Stimulated activated CD8-positive, alpha-beta memory T cell treated with anti-CD3 and anti-CD28 coated beads, Interleukin-12 subunit alpha, Interleukin-12 subunit beta, amount 100 ng/mL, for 24 hours (primary cell): ENCODE data around the gene BOD1L1.

Experiments
- DNase-seq: peaks from one replicate; pipeline ENCODE4 v3.0.0-alpha.2; 2020; ENCODE audit errors: extremely low read depth

The BOD1L1 gene

DNA sequence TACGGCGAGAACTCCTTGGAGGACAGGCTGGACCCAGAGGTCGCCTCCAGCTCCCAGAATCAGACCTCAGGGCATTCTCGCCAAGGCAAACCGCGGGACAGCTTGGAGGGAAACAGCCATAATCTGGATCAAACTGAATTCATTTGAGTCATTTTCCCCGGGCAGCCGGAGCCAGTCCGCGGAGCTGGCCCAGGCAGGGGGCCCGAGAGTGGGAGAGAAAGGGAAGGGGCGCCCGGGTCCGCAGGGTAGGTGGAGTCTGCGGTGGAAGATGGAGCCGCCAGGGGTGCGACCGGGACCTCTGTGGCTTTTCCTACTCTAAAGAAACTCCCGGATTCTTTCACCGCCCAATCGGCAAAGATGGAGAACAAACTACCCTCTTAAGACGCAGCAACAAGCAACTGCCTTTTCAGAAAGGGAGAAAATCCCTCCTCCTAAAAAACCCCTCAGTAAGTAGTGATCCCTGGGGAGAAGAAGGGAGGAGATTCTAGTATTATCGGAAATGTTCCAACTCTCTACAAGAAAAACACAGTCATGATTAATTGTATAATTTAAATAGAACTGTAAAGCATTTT lies 88.4 kb downstream of the BOD1L1 start:
- DNase-seq, result no peak

- no peak for DNase-seq
Measured at GRCh38 chr4:13538427-13538973, 89.0 kb downstream of the BOD1L1 start.

- DNase-seq, result no peak
Measured at GRCh38 chr4:13537832-13538177, 89.7 kb downstream of the BOD1L1 start.

GRCh38 chr4:13537011-13537831 lies 90.3 kb downstream of the BOD1L1 start:
- DNase-seq, result no peak

DNA sequence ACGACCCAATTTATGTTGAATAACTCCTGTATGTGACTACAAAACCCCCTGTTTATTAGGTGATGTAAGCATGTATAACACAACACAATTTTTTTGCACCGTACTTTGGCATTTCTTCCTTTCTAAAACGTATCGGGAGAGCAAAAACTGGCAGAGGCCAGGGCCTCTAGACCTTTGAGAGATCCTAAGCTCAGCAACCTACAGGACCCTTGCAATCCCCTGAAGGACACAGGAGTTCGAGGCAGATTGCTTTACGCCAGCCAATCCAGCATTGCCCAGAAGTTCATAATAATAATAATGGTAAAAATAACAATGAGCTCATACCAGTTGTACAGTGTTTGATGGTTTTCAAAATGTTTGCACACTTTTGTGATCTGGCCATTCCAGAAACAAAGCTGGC lies 90.9 kb downstream of the BOD1L1 start:
- DNase-seq, result no peak

GRCh38 chr4:13535708-13536361 lies 91.7 kb downstream of the BOD1L1 start:
- DNase-seq, result no peak

GRCh38 chr4:13535118-13535517 lies 92.4 kb downstream of the BOD1L1 start:
- no peak for DNase-seq

DNA sequence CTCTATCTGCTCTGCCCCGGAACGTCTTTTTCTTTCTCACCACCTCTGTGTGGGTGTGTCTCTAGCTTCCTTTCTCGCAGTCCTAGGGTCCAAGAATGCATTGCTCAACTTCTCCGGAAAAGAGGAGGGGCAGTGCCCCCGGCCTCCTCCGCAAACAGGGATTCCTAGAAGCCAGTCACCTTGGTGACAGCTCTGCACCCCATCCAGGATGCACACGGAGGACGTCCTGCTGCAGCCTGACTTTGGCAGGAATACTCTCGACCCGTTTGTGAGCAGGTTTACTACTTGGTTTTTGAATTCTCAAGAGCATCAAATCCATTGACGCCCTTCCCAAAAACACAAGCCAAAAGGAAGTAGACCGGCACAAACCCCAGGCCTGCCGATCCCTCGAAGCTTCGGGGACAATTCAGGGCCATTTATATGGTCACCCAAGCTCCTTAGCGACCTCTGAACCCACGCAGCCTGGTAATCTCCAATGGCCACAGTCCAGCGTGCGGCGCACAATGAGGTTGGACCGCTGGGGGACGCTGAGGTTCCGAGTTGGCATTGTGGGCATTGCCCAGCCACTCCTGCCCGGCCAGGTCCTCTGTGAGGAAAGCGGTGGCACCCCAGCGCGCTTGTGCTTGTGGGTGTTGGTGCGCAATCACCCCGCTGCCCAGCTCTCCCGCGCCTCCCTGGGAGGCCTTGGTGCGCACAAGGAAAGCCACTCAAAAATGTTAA lies 93.0 kb downstream of the BOD1L1 start:
- DNase-seq, result no peak

- DNase-seq, result no peak
Measured at GRCh38 chr4:13533670-13534343, 93.7 kb downstream of the BOD1L1 start.

DNA sequence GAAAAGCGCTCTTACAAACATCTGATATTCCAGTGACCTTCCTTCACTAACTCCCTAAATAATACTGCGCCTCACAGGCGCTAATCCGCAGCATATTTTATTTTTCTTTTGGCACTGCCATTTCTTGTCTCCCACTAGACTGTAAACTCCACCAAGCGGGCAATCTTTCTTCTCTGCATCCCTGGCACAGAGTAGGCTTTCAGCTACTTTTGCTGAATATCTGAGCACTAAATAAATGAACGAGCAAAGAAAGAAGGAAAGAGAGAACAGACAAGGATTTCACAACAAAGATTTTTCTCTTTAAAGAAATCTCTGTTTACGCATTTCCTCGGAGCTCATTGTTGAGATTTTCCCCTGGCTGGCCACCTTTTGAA lies 95.9 kb downstream of the BOD1L1 start:
- DNase-seq, result no peak

- DNase-seq, result no peak
Measured at GRCh38 chr4:13530823-13531624, 96.5 kb downstream of the BOD1L1 start.

DNA sequence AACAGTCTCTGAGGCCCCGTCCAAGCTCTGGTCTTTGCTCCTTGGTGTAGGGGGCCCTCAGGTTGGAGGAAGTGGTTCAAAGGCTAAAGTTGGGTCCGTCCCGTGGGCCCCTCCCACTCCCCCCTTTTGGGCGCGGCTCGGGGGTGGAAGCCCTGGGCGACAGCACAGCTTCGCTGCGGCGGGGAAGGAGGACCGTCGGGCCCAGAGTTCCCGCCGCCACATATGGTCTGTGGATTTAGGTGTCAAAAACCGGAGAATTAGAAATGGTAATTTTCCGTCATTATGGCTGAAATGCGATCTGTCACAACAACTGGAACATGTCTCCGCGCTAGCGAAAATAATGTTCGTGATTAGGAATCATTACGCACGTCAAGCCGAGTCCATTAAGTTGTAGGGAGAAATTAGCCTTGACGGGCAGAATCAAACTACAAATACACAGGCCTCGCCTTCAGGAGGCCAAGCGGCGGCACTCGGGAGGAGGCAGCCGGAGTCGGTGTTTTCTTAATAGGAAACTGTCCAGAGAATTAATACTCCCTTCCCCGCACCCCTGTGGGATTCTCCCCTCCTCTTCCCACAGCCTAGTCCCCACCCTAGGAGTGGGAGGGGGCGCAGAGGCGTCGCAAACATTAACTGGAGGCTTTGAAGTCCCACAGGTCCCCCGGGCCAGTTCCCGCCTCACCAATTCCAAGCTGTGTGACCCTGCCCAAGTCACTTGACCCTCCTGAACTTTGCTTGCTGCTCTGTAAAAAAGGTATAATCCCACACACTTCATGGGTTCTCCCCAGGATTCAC lies 98.2 kb downstream of the BOD1L1 start:
- no peak for DNase-seq

DNA sequence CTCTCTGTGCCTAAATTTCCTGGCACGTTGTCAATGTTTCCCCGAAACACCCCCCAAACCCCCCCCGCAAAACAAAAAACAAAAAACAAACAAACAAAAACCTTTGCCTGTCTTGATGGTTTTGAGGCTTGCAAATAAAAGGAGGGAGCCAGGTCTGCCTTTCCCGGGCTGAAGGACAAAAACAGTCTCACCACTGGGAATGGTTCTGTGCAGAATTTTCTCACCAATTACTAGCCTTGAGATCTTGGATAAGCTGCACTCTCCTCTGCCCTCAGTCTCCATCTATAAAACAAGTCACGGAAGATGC lies 98.8 kb downstream of the BOD1L1 start:
- no peak for DNase-seq

- DNase-seq, result no peak
Measured at GRCh38 chr4:13527981-13528820, 99.3 kb downstream of the BOD1L1 start.

- DNase-seq, result no peak
Measured at GRCh38 chr4:13527192-13527980, 100.1 kb downstream of the BOD1L1 start.

GRCh38 chr4:13526658-13527057 lies 100.9 kb downstream of the BOD1L1 start:
- DNase-seq, result no peak

DNA sequence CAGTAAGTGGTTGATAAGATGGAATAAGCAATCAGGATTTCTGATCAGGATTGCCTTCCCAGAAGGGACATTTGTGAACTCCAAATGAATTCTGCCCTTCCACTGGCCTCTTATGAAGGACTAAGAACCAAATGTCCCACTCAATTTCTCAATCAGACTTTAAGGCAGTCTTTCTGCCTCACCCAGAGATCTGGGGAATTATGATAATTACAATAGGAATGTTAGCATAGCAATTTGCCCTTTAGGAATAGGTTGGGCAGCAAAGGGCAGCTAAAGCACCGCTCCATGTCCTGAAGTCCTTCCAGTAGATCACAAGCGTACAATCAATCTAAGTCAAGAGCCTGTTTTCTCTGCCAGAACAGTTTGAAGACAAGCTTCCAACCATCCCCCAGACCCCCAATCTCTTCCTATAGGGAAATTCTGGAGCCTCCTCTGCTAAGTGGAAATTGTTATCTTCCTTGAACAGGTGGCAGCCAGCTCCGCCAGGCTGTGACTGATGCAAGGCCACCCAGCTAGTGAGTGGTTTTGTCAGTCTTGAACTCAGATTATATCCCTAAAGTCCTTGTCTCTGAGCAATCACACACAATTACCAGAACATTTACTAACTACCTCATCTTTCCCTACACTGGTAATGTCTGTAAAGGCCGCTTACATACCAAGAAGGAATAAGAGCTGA lies 101.8 kb downstream of the BOD1L1 start:
- DNase-seq, result no peak
